GM18508 (cell line): ENCODE results near the gene BMP6.

ENCODE experiments used
- ATAC-seq: cut with Tn5 transposase; IDR thresholded peaks from one replicate; pipeline ENCODE4 v1.9.1; 2021; ENCODE audit warnings: moderate number of reproducible peaks; ENCODE audit not compliant: insufficient read depth, unreplicated experiment

Gene BMP6

DNA sequence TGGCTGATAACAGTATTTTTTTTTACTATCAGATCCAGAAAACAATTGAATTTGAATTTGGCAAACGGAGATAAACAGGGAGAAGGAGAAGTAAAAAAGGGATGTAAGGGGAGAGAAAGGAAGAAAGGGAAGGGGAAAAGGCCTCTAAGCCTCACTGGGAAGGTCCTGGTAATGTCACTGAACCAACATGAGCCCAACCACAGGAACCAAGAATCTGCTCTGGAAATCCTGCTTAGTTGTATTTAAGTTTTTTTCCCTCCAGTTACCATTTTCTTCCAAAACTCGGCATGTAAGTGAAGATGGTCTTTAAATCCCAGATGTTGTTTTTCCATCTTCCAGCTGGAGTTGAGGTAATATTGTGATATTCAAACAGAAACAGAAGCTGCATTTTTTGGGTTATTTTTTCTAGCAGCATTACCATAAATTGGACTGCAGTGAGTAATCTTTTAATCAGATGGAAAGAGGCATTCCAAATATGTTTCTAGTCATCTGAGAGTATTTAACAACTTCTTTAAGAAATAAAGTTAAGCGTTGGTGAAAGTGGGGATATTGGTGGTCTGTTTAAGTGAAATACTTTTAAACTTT, 93.6 kb downstream of the BMP6 start:
- ATAC-seq, result no peak

DNA sequence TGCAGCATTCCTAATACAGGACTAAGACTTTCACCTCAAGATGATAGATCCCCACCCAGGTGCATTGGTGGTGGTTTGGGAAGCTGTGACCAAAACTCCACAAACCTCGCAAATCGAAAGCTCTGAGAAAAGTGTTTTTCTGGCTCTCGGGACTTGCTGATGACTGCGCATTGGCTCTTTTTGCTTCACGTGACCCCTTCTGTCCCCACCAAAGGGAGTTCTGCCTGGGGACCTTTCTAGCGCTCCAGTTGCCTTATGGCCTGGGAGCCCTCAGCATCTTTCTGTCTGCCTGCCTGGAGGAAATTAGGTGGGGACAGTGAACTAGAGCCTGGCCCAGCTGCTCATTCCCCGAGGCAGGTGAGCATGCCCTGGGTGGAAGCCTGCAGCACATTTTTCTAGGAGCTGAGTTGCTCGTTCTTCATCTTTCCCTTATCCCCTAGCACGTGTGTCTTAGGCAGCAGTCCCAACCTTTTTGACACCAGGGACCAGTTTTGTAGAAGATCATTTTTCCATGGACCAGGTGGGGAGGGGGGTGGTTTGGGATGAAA, 94.5 kb downstream of the BMP6 start:
- no peak for ATAC-seq

- no peak for ATAC-seq
Measured at GRCh38 chr6:7821426-7821825, 95.5 kb downstream of the BMP6 start.

- ATAC-seq, result no peak
Measured at GRCh38 chr6:7823552-7823951, 97.7 kb downstream of the BMP6 start.

DNA sequence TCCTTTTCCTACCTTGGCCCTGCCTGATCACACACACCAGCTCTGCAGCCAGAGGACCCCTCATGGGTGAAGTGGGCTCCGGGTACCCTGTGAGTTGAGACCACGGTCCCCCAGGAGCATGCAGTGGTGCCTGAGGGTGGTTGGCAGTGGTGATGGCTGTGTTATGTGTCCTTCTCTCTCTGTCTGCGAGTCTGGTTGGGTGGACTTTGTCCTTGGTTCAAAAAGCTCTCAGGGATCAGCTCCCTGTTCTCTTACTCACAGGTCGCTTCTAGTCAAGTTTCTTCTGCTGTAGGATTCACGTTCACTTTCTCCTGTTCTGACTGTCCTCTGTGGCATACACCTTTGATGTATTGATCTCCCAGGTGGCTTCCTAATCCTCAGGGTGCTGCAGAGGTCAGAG, 100.1 kb downstream of the BMP6 start:
- no peak for ATAC-seq

GRCh38 chr6:7827142-7827541, 101.2 kb downstream of the BMP6 start:
- ATAC-seq, result no peak

DNA sequence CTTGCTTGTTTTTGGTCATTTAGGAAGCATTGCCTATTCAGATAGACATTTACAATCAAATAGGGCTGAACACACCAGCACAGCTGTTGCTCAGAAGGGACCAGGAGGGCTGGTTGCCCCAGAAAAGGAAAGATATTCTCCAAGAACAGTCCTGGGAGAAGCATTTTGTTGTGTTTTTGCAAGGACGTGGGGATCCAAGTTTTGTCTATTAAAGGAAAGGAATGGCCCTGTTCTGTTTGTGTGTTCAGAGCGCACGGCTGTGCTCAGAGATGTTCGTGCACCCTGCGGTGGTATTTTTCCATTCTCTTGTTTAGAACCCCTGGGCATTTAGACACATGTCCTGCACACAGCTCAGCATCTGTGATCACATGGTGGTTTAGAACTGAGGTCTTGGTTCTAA, 102.2 kb downstream of the BMP6 start:
- no peak for ATAC-seq

GRCh38 chr6:7832904-7833750, 107.2 kb downstream of the BMP6 start:
- ATAC-seq, result no peak

DNA sequence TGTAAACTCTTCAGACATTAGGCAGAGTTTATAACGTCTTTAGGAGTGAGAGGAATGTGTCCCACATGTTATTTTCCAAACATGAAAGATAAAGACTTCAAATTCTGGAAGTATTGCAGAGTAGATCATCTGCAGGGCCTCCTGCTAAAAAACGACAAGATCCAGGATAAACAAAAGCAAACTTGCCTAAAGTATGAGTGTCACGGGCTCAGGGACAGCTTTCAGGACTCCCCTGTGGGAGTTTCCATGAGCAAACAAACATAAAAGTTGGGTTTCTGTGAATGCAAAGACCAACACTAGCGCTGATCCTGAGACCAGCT, 107.8 kb downstream of the BMP6 start:
- no peak for ATAC-seq

GRCh38 chr6:7836371-7837026, 110.6 kb downstream of the BMP6 start:
- ATAC-seq, result no peak

DNA sequence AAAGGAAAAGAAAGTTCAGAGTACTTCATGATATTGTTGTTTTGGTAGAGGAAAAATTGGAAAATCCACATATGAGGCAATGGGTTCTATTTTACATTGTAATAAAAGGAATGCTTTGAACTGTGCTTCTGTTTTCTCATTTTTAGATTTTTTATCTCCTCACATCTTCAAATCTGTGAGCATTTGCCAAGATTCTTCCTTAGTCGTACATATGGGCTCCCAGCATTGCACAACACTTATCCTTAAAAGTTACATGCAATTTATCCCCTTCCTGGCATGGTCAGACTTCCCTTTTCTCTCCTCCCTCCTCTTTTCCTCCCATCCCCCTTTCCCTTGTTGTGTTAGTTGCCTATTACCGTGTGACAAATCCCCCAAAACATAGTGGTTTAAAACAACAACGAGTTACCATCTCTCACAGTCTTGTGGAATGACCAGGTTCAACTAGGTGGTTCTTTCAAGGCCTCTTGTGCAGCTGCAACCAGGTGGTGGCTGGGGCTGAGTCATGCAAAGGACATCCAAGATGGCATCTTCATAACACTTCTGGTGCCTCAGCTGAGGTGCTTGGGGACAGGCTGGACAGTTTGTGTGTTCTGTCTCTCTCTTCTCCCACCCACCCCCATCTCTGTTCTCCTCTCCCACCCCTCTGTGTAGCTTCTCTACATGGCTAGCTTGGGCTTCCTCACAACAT, 116.0 kb downstream of the BMP6 start:
- ATAC-seq, result no peak

DNA sequence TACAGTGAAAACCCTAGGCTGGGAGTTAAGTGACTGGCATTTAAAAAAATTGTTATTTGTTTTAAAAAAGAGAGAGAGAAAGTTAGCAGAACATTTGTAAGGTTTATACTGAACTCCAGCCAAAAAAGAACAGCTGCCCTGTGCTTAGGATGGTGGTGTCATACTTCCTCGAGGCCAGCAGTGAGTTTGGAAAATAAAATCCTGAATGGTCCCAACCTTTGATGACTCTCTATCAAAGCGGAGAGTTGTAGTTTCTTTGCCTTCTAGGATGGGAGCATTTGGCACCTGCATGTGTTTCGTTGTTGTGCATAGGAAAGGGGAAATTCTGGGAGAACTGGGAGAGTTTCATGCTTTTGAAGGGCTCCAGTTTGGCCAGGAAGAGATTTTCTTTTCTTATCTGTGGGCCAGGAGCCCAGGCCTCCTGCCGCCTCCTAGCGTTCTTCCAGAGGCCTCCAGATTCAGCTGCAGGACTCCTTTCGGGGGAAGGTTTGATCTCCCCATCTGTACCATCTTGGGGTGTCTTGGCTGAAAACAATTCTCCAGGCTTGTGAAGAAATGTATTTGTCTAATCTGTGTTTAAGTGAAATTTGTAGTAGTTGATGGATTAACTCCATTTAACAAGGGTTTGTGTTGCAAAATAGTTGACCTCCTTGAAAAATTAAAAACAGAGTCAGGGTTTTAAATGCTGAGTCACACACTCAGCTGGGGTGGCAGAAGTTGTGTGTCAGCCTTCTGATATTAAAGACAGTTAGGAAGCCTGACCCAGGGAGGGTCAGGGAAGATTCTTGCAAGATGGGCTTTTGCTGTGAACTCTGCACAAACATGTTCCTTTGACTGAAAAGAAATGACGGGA, 121.3 kb downstream of the BMP6 start:
- ATAC-seq, result no peak

DNA sequence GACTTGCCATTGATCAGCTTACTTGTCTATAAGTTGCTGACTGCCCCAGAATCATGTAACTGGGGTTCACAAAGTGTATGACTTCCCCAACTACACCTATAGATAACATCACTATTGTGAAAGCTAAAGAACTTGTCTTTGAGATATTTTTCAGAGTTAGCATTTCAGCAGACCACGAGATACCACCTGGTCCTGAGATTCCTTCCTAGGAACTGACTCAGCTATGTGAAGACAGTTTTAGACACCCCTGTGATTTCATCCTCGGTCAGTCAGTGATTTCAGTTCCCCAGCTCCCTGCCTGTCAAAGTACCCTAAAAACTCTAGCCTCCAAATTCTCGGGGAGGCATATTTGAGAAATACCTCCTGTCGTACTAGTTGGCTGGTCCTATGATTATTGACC, 122.3 kb downstream of the BMP6 start:
- no peak for ATAC-seq

- ATAC-seq, result no peak
Measured at GRCh38 chr6:7851780-7852179, 125.9 kb downstream of the BMP6 start.

DNA sequence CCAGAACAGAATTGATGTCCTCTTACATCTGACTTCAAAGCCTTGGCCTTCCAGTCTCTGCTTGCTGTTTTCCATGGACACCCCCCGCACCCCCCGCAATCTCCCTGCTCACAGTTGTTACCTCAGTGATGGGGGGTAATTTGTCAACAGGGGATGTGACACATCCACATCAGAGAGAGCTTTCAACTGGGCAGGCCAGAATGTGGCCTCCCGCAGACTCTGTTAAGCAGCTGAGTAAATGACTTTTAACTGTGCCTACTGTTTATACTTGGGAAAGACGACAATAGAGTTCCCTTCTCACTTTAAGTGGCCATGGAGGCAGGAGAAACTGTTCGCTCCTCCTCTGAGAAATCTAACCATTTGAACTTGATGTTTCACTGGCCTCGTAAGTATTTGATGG, 133.7 kb downstream of the BMP6 start:
- ATAC-seq, result no peak

DNA sequence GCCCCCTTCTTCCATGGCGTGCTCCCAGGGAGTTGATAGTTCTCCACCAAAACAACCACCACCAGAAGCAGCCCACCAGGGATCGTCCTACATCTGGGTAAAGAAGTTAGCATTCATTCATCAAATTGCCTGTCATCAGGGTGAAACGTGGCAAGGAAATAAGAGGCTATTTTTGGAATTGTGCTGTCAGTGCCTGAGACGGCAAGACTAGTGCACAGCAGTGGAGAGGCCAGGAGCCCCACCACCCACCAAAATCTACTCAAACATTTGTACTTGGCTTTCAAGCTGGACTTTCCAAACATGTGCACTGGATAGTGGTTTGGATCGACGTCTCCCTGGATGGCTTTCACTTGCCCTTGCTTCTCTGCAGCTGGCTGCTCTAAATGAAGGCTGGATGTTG, 139.9 kb downstream of the BMP6 start:
- ATAC-seq, result no peak

DNA sequence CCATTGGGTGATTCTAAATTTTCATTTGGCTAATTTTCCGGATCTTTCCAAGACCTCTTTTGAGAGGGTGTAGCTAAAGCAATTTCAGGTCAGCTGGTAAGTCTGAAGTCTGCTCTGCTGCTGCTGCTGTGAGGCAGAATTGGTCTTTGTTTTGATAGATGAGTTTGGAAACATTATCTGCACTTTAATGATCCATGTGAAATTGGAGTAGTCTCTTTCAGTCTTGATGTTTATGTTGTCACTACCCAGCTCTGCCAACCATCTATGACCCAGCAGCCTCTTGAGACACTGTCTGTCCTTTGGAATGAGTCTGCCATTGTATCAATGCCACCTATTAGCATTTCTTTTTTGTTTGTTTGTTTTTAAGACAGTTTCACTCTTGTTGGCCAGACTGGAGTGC, 140.6 kb downstream of the BMP6 start:
- ATAC-seq, result no peak

- no peak for ATAC-seq
Measured at GRCh38 chr6:7868926-7869325, 143.0 kb downstream of the BMP6 start.

DNA sequence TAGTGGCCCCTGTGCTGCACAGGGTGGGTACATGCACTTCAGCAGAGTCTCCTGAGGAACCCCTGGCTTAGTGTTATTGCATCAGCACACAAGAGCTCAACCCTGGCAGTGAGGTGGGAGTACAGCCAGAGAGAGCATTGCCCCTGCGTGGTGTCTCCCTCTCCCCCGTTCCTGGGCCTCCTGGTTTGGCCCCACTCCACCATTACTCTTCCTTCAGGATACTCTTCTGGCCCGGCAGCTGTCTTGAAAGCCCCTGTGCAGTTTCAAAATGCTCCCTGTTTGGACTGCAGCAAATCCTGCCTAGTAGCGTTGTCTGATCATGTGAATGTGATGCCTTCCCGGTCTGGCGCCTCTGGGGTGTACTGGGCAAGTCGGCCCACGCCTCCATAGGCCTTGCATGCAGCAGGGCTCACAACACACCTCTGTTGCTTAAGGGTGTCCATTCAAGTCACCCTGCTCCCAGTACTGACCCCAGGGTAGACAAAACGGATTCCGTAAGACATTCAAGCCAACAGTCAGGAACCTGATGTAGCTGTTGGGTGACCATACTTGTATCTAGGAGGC, 152.6 kb downstream of the BMP6 start:
- ATAC-seq, result no peak

DNA sequence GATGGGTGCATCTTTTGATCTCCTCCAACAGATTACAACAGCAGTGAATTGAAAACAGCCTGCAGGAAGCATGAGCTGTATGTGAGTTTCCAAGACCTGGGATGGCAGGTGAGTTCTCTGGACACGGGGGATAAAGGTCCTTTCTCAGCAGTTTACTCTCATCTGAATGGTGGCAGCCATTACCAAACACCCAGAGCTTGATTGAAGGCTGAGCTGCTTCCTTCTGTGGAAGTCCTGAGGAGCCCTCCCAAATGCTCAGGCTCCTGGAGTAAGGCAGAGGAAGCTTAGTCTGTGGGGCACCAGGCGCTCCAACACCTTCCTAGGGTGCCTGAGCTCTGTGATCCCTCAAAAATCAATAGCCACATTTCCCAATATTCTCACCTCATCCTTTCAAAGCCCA, 153.1 kb downstream of the BMP6 start:
- ATAC-seq, result no peak
